ENCODE measurements around the gene ALPK1. TPM values are rescaled to one million over a fixed set of nuclear protein-coding genes. Genes with fewer than 3 reads are reported as not detected.
A peak's percentile ranks its signal among the peaks of the same experiment; 100 is the strongest.

Gene ALPK1
- total RNA-seq, 1 experiment from 2014 or later, result 0.17 TPM

- H3K4me2 ChIP-seq (ENCODE audit: insufficient read depth, insufficient read length, low read length), result no peak overlapping the region
- no peak overlapping the region for H2BK120ac ChIP-seq (ENCODE audit: low read depth, low read length, poor library complexity, severe bottlenecking)
- no peak overlapping the region for H3K27ac Mint-ChIP-seq
- H3K9me3 Mint-ChIP-seq, result peaks cover 5 to 12% of the 10 kb centered on the region in 2 experiments
- TF ChIP-seq CTCF (conservative IDR thresholded peaks at IDR 0.05), result no peak
- H3K79me1 ChIP-seq (ENCODE audit: insufficient read depth, low read depth, low read length, poor library complexity, severe bottlenecking), result no peaks in the 10 kb centered on the region
- H2BK20ac ChIP-seq (ENCODE audit: low read depth, low read length, poor library complexity, severe bottlenecking), result no peak overlapping the region
- no peaks in the 10 kb centered on the region for H3K79me2 ChIP-seq (ENCODE audit: insufficient read depth, low read length)
- H3K23me2 ChIP-seq (ENCODE audit: insufficient read length, low read depth, low read length, poor library complexity, severe bottlenecking), result peaks cover 13% of the 10 kb centered on the region
- no peak overlapping the region for H2AFZ ChIP-seq (ENCODE audit: low read length)
- H3K9ac ChIP-seq (ENCODE audit: extremely low read depth, insufficient read length, low read length), result no peak overlapping the region
- H3K23ac ChIP-seq (ENCODE audit: insufficient read length, low read depth, low read length), result no peak overlapping the region
- no peak overlapping the region for H3K56ac ChIP-seq (ENCODE audit: insufficient read length, low read depth, low read length)
- no peak overlapping the region for H3K14ac ChIP-seq (ENCODE audit: insufficient read depth, low read length)
- H3K9me3 ChIP-seq (ENCODE audit: control insufficient read depth, low read depth, low read length), result no peaks in the 10 kb centered on the region
- H3K27me3 Mint-ChIP-seq (ENCODE audit: low read depth), result peaks cover 42% of the 10 kb centered on the region
- H3K4me1 ChIP-seq (ENCODE audit: insufficient read depth, low read length), result no peaks in the 10 kb centered on the region
- H3K36me3 Mint-ChIP-seq (ENCODE audit: insufficient read depth in 1 of 3, low read depth in 3 of 3), result peaks cover 0 to 11% (median 2%) of the 10 kb centered on the region in 3 experiments; a peak in 4 of 7 replicates
- no CpG with 5 or more reads among the region's 8 CpGs for WGBS (ENCODE audit: extremely low coverage, insufficient read length, low lambda C conversion rate)
- no peak overlapping the region for H4K8ac ChIP-seq (replicated peaks; ENCODE audit: insufficient read length, low read depth, low read length)
- no peak overlapping the region for H2AK5ac ChIP-seq (ENCODE audit: insufficient read length, low read length)
- H3T11ph ChIP-seq (ENCODE audit: low read length), result no peak overlapping the region
- no peak overlapping the region for H2BK5ac ChIP-seq (ENCODE audit: insufficient read length, low read length)
- no peaks in the 10 kb centered on the region for H3K27me3 ChIP-seq (ENCODE audit: insufficient read depth, low read length)
- no peak overlapping the region for H4K5ac ChIP-seq (ENCODE audit: insufficient read length, low read depth, low read length)
- H3K27ac ChIP-seq (ENCODE audit: insufficient read length, low read depth, low read length), result no peak overlapping the region
- no peak overlapping the region for H3K18ac ChIP-seq (ENCODE audit: insufficient read length, low read depth, low read length)
- no peak for DNase-seq
- no peaks in the 10 kb centered on the region for H4K20me1 ChIP-seq (ENCODE audit: control insufficient read depth, insufficient read depth, insufficient read length)
- no peak overlapping the region for H4K91ac ChIP-seq (ENCODE audit: insufficient read length, low read depth, low read length)
- peak overlapping the region in 1 of 2 experiments; percentile 30; a peak in 1 of 5 replicates for H3K4me3 Mint-ChIP-seq
- no peak overlapping the region for H3K4ac ChIP-seq (ENCODE audit: low read depth, low read length)
- H2BK15ac ChIP-seq (ENCODE audit: low read depth, low read length), result no peak overlapping the region
- peaks cover 7 to 22% of the 10 kb centered on the region in 2 experiments for H3K4me1 Mint-ChIP-seq
- H2BK12ac ChIP-seq (ENCODE audit: insufficient read length, low read depth, low read length), result no peak overlapping the region
Observed at GRCh38 chr4:112287258-112287989, 9.7 kb upstream of the ALPK1 start.

Data from H9 (cell line).